HG02642 (cell line): ENCODE measurements around the gene DEPP1.
A peak's percentile ranks its signal among the peaks of the same experiment; 100 is the strongest.

Experiments
- ATAC-seq: cut with Tn5 transposase; IDR thresholded peaks from one replicate; pipeline ENCODE4 v1.9.1; 2021; ENCODE audit warnings: mild to moderate bottlenecking; ENCODE audit not compliant: unreplicated experiment, poor library complexity

Gene DEPP1

GRCh38 chr10:44968500-44969400 is 9.9 kb downstream of the DEPP1 start:
- no peak for ATAC-seq

DNA sequence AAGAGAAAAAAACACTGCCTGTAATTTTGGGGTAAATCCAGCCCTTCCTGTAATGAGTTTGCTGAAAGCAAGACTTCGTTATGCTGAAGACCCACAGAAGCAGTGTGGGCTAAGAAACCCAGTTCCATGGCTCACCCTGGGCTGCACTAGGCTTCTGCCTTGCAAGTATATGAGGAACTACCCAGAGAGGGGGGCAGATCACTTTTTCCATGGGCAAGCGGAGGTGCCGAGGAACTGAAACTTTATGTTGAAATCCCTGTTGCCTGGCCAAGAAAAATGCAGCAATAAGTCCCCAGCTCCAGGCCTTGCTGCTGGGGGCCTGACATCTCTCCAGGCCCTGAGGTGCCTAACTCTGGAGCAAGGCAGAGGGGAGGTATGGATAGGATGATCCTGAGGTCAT is 10.5 kb downstream of the DEPP1 start:
- ATAC-seq, result no peak

- no peak for ATAC-seq
Observed at GRCh38 chr10:44967616-44968015, 11.0 kb downstream of the DEPP1 start.

DNA sequence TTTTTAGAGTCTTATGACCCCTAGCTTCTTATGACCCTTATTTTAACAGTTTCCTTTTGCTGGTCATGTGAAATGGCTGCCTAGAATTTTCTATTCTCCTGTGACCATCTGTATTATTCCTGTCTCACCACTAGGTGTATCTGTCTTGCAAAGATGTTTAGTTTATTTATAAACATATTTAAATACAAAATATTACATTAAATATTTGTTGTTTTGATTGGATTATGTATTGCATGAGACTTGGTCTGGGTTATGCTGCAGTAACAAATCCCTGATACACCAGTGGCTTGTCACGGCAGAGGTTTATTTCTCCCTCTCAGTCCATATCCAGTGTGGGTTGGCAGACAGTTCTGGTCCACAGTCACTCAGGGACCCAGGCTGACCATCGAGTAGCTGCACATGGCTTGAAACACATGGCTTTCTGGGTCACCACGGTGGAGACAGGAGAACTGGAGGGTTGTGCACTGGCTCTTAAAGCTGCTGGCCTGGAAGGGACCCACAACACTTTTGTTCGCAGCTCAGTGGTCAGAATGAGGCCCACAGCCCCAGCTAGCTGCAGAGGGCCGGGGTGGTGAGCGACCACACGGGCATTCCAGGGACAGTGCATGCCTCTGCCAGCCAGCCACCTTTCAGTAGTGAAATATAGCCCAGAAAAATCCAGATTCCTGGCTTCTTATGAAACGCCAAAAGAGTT is 11.6 kb downstream of the DEPP1 start:
- no peak for ATAC-seq

- peak; percentile 30 for ATAC-seq
Observed at GRCh38 chr10:44966129-44966815, 12.3 kb downstream of the DEPP1 start.

GRCh38 chr10:44965651-44966097 is 12.9 kb downstream of the DEPP1 start:
- ATAC-seq, result peak; percentile 44

DNA sequence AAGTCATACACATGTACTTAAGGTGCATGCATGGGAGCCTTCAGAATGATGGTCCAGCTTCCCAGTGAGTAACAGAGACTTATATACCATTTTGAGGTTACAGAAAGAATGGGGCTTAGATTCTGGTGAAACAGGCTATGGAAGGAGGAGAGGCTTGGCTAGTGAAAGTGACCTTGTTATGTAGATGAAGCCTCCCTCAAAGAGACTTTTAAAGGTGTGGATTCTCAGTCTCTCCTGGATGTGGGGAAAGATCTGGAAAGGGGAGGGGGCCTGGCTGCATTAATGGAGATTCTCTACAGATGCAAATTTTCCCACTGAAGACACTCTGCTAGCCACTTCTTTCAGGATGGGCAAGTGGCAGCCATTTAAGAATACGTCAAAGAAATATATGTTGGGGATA is 13.5 kb downstream of the DEPP1 start:
- no peak for ATAC-seq

DNA sequence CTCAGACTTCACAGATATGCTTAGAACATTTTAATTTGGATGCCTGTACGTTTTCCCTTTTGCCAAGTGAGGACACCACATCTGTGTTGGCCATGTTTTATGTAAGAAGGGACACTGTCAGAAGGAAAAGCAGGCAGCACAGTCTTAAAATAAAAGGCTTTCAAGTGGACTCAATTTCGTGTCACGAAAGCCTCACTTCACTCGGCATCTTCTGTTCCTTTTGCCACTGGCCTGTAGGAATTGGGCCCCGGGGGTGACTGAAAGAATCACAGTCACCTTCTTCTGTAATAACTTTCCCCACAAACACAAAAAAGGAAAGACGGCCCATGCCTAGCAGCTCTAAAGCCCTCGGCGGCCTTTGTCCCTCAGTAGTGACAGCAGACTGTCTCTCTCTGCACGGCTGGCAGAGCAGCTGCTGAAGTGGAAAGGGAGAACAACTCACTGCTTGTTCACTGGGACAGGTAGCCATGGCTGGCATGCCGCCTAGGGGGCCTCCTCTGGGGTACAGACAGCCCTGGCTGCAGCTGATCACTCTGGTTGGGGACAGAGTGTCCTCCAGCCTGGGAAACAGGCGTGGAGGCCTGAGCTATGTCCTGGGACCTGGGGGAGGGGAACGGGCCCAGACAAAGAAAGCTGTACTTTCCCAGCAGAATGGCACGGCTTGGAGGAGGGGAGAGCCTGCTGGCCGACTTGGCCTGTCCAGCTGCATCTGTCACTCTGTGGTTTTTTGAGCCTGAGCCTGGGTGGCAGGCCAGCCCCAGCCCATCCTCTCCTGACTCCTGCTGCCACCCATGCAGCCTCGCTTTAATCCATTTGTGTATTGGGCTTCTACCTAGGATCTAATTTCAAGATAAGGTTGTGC is 14.6 kb downstream of the DEPP1 start:
- ATAC-seq, result peak; percentile 11

DNA sequence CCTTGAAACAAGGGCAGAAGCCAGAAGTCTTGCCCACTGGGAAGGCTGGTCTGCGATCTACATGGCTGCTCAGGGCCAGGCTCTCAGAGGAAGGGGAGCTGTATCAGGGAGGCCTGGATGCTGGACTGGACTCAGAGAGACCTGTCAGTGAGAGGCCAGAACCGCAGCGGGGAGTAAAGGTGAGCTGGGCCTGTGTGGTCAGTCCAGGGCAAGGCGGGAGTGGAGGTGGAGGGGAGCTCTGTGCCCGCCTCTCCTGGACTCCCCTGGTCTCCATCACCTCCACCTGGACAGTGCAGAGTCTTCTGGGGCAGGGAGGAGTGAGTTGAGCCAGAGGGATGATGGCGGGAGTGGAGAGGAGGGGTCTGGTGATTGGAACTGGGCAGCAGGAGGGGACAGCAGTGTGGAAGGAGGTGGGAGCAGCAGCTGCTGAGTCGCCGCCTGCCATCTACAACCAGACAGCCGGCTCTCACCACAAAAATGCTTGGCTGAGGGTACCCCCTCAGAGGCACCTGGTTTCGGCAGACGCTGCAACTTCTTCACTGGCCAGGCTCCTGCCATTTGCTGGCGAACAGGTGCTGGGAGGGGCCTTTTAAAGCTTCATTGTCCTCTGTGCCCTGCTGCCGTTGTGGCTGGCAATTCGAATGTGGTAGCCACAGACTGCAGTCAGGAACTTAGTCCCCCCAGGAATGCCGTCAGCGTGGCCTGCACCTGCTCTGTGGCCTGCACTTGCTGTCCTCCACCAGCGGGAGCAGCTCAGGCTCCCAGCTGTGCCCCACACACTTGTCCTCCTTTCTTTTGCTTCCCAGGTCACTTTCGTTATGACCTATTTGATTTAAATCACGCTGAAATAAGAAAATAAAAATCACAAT is 15.5 kb downstream of the DEPP1 start:
- ATAC-seq, result no peak

GRCh38 chr10:44961931-44962750 is 16.5 kb downstream of the DEPP1 start:
- no peak for ATAC-seq

DNA sequence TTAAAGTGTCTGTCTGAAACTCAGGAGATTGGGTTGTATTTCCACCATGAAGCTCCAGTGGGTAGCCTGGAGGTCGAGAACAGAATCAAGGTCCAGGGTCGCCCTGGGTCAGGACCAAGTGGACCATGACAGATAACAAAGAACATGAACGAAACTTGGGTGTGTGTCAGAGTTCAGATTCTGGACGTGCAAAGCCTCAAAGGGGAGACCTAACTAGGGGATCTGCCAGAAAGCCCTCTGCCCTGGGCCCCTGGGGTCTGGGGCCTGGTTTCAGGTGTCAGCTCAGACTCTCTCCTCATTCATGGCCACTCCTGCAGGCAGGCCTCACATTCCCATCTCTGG is 17.4 kb downstream of the DEPP1 start:
- no peak for ATAC-seq

DNA sequence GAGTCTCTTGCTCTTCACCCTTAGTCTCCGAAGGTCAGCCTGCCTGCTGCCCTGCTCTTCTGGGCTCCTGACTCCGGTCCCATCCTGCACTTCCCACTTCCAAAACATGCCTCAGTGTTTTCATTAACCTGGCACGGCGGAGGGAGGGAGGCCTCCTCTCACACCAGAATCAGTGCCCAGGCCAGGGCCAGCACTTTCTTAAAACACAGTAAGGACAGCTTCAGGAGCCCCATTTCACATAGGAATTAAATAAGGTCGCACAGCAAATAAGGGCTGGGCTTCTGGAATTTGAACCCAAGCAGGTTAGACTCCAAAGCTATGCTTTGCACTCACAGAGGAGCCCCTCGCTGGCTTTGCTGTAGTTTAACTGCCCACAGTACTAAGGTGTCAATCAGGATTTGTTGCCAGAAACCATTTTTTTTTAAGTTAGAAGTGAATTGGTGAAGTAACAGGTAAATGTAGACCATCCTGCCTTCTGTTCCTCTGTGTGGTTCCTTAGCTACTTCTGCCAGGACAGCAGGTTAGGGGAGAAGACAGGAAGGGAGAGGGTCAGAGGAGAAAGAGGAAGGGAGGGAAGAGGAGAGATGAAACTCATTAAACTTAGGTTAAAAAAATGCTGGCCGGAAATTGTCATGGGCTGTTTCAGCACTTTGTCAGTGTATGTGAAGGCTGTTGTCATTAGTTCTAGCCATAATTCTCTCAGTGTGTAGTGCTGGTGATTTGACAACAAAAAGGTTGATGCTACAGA is 18.0 kb downstream of the DEPP1 start:
- no peak for ATAC-seq

DNA sequence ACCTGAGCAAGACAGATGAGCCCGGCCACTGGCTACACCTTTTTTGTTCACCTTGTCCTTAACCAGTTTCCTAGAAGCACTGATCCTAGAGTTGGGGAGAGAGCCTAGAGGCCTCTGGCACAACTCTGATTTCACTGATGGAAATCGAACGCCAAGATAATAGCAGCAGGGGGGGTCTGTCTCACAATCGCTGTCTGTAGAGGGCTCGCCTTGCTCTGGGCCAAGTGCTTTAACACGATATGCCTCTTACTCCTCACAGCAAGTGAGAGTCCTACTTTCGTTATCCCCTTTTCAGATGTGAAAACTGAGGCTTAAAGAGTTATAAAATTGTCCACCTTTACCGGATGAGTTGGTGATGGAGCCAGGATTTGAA is 18.5 kb downstream of the DEPP1 start:
- no peak for ATAC-seq

DNA sequence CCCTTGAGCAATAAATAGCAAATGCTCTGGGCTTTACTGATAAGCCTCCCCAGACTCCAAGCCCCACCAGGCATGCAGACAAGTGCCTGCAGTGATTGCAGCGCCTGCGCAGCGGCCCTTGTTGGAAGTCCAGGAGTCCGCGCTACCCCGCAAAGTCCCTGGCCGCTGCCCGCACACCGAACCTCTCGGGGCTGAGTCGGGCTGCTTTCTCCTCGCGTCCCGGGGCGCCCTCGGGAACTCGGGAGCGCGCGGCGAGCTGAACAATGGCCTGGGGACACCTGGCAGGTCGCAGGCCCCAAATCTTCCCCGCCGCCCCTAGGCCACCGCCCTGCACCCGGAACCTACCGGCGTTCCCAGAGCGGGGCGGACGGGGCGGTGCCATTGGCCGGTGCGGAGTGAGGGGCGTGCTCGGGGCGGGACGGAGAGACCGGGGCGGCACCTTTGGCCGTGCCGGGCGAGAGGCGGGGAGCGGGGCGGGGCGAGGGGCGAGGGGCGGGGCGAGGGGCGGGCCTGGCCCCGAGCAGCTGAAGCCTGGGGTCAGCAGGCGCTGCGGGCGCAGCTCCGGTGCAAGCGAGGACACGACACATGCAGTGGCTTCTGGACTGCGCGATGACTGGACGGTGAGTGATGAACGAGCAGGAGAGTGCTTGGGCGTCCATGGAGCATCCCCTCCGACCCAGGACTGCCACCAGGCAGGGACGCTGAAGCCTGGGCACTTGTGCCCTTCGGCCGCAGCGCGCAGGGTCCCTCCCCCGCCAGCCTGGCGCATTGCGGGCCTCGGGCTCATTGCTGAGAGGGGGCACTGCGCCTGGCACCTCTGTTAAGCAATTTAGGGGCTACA is 19.1 kb downstream of the DEPP1 start, which contains the start of gene RASSF4:
Gene RASSF4, plus strand, starts transcription at position 556 of the 841 bp plus-strand sequence. CDS start 10,401 bp downstream, outside the sequence.
- ATAC-seq, result peak; percentile 98

- no peak for ATAC-seq
Observed at GRCh38 chr10:44958898-44959246, 19.7 kb downstream of the DEPP1 start.

- ATAC-seq, result no peak
Observed at GRCh38 chr10:44958196-44958897, 20.3 kb downstream of the DEPP1 start.
